GM12878 (cell line): ENCODE data around the gene NES.

Experiments used
- BACH1 ChIP-seq: fragments of 450-650 bp; IDR thresholded peaks from 2 replicates; pipeline ENCODE4 v1.6.1; 2017; ENCODE audit warnings: mild to moderate bottlenecking, borderline replicate concordance
- FOXM1 ChIP-seq: IDR thresholded peaks from 2 replicates; pipeline ENCODE4 v1.6.1; 2012; ENCODE audit warnings: low read depth, mild to moderate bottlenecking, inconsistent platforms, low read length, moderate library complexity
- JUND ChIP-seq: IDR thresholded peaks from 2 replicates; pipeline ENCODE4 v1.6.1; 2012; ENCODE audit warnings: low read depth, mild to moderate bottlenecking, low read length, improper control_type of control experiment, moderate library complexity
- NR2F1 ChIP-seq: fragments of 450-650 bp; conservative IDR thresholded peaks from 2 replicates; pipeline ENCODE4 v1.6.1; 2017; ENCODE audit warnings: mild to moderate bottlenecking
- POLR2A ChIP-seq: IDR thresholded peaks from 2 replicates; pipeline ENCODE4 v1.6.1; 2011; ENCODE audit warnings: low read depth, mild to moderate bottlenecking, low read length
- RBBP5 ChIP-seq: fragments of 200-600 bp; sonication (generic); conservative IDR thresholded peaks from 2 replicates; pipeline ENCODE4 v1.6.1; 2016
- SREBF1 ChIP-seq: IDR thresholded peaks from 2 replicates; pipeline ENCODE4 v1.6.1; 2012; ENCODE audit warnings: mild to moderate bottlenecking, low read length
- SRF ChIP-seq, 2 experiments: IDR thresholded peaks; 2 replicates each; pipeline ENCODE4 v1.6.1; 2011; ENCODE audit warnings: low read depth in 2 of 2, low read length in 2 of 2, mild to moderate bottlenecking in 1 of 2, moderate library complexity in 1 of 2
- ZNF207 ChIP-seq: fragments of 450-650 bp; IDR thresholded peaks from 2 replicates; pipeline ENCODE4 v1.6.1; 2014; ENCODE audit warnings: antibody characterized with exemption, mild to moderate bottlenecking, borderline replicate concordance
- TF ChIP-seq, protein P1 (sequence below), 3 experiments: IDR thresholded peaks in 2 of 3; conservative IDR thresholded peaks in 1 of 3; 2 replicates each; pipeline ENCODE4 v1.5.1; 2011; ENCODE audit warnings: low read depth in 3 of 3, low read length in 3 of 3, mild to moderate bottlenecking in 3 of 3, control low read depth in 2 of 3, moderate library complexity in 2 of 3, inconsistent platforms in 1 of 3, mixed read lengths in 1 of 3; ENCODE audit not compliant: control insufficient read depth in 2 of 3, insufficient read depth in 1 of 3; ENCODE audit errors: extremely low read depth in 1 of 3

DNA sequence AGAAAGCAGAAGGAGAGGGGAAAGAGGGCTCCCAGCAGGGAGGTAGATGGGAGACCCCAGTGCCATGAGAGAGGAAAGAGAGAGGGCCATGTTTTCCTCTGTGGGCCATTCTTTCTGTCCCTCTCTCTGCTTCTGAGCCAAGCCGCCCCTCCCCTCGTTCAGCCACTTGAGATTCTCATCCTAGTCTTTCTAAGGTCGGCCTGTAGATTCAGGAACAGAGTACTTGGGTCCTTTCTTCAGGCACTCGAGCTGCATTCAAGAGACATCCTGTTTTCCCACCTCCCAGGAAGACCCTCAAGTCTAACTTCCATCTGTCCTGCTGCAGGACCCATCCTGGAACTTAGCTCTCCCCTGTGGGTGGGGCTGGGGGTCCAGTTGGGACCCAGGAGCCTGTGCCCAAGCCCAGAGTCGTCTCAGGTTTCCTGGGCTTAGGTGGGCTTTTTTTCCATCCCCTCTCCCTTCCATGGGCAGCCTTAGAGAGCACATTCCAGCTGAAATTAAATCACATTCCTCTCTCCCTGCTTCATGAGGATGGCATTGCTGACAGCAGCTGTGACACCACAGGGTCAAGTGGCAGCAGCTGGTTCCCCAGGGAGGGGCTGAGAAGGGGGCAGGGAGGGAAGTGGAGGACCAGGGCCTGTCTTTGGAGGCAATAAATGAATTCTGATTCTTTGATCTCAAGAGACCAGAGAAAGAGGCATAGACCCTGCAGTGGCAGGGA lies 13.0 kb downstream of the NES start:
- TF ChIP-seq POLR2A: no peak
- no peak for TF ChIP-seq FOXM1
- no peak for TF ChIP-seq RBBP5
- TF ChIP-seq, protein P1, sequence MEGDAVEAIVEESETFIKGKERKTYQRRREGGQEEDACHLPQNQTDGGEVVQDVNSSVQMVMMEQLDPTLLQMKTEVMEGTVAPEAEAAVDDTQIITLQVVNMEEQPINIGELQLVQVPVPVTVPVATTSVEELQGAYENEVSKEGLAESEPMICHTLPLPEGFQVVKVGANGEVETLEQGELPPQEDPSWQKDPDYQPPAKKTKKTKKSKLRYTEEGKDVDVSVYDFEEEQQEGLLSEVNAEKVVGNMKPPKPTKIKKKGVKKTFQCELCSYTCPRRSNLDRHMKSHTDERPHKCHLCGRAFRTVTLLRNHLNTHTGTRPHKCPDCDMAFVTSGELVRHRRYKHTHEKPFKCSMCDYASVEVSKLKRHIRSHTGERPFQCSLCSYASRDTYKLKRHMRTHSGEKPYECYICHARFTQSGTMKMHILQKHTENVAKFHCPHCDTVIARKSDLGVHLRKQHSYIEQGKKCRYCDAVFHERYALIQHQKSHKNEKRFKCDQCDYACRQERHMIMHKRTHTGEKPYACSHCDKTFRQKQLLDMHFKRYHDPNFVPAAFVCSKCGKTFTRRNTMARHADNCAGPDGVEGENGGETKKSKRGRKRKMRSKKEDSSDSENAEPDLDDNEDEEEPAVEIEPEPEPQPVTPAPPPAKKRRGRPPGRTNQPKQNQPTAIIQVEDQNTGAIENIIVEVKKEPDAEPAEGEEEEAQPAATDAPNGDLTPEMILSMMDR (IDR thresholded peaks at IDR 0.05 in 2 of 3, conservative IDR thresholded peaks at IDR 0.05 in 1 of 3; ENCODE audit: control insufficient read depth in 2 of 3, extremely low read depth in 1 of 3, insufficient read depth in 1 of 3, low read depth in 3 of 3, low read length in 3 of 3): no peak
- TF ChIP-seq NR2F1: no peak; the same call in 1 of the 2 replicates
- TF ChIP-seq BACH1: no peak
- no peak for TF ChIP-seq ZNF207
- TF ChIP-seq SRF (IDR thresholded peaks at IDR 0.05; ENCODE audit: low read depth in 2 of 2, low read length in 2 of 2): no peak
- TF ChIP-seq JUND: no peak
- no peak for TF ChIP-seq SREBF1
